ENCODE results near the gene RTBDN.

Gene RTBDN

DNA sequence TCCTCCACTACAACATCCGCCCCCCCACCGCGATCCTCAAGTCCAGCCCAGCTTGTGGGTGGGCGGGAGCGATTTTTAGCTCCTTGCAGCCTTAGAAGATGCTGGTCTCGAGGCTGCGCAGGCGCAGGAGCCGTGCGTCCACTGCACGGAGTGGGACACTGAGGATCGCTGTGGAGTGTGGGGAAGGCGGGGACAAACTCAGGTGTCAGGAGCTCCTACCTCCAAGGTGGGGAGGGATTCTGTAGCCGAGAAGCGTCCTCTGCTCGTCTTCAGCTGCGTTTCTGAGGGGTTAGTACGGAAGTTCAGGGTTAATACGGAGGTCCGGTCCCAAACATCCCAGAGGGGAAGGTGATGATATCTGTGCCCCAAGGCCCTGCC is at the start of gene RTBDN:
RTBDN (minus strand) TSS at position 14 of the 378 bp plus-strand sequence. CDS start 4,600 bp downstream, outside the sequence.
- no peak for DNase-seq

DNA sequence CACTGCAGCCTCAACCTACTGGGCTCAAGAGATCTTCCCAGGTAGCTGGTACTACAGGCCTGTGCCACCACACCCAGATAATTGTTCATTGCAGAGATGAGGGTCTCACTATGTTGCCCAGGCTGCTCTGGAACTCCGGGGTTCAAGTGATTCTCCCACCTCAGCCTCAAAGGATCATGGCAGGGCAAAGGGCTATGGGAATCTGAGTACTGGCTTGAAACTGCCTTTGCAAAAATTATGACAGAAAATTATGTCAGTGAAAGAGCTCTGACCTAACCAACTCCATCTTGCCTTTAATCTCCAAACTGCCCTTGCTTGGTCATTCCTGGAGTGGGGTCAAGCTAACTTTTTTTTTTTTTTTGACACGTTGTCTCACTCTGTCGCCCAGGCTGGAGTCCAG is 48.2 kb upstream of the RTBDN start:
- no peak for DNase-seq

DNA sequence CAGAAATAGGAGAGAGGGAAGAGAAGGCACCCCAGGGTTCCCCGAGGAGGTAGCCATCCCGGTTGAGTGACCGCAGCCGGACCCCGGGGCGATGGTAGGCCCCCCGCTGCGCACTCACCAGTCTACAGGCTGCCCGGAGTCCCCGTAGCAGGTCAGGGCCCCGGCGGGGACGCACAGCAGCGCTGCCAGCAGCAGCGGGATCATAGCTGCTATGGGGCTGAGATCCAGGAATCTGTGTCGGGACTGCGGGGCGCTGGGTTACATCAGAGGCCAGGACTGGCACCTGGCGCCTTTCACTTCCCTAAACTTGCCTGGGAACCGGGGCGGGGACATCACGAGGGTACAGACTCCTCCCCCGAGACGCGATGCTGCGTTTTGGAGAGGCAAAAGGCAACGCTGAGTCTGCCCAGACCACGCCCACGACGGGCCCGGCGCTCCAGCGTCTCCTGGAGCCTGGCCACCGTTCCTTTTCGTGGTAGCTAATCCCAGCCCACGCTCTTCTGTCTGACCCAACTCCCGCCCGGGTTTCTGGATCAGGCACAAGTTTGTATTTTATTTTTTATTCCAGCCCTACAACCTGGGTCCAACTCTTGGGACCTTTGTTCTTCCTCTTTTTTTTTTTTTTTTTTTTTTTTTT is 46.9 kb upstream of the RTBDN start, which contains the start of gene DNASE2:
DNASE2 (minus strand) TSS at position 278 of the 637 bp plus-strand sequence; CDS start at position 204, 74 bp downstream.
- peak; percentile 98 for DNase-seq

DNA sequence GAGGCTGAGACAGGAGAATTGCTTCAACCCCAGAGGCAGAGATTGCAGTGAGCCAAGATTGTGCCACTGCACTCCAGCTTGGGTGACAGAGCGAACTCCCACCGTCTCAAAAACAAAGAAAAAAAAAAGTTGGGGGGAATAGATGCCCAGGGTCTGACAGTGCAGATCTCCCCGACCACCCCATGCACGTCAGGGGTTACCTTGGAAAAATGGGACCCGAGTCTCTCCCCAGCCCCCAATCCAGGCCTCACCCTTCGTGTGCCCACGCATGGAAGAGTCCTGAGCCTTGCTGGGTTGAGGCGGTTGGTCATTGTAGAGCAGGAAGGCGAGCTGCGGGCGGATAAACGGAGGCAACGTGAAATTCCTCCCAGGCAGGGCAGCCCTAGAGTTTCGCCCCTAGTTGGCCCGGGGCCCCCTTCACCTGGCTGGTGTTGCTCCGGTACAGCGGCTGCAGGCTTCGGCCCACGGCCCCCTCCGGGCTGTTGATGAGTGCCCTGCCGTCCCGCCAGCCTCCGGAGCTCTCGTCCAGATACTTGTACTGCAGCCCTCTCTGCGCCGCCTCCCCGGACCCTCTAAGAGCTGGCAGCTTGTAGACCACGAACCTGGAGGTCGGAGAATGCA is 46.3 kb upstream of the RTBDN start:
- DNase-seq = no peak

DNA sequence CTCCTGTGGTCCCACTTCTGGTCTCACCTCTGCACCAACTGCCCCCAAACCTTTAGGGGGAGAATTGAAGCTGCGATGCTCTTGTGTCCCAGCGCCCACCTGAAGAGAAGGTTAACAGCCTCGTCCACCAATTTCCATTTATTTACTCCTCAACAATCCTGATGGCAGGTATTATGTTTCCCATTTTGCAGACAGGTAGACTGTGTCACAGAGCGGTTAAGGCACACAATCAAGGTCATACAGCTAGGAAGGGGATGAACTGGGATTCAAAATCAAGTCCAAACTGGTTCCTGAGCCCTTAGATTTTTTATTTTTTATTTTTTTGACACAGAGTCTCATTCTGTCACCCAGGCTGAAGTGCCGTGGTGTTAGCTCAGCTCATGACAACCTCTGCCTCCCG is 40.7 kb upstream of the RTBDN start:
- no peak for DNase-seq

DNA sequence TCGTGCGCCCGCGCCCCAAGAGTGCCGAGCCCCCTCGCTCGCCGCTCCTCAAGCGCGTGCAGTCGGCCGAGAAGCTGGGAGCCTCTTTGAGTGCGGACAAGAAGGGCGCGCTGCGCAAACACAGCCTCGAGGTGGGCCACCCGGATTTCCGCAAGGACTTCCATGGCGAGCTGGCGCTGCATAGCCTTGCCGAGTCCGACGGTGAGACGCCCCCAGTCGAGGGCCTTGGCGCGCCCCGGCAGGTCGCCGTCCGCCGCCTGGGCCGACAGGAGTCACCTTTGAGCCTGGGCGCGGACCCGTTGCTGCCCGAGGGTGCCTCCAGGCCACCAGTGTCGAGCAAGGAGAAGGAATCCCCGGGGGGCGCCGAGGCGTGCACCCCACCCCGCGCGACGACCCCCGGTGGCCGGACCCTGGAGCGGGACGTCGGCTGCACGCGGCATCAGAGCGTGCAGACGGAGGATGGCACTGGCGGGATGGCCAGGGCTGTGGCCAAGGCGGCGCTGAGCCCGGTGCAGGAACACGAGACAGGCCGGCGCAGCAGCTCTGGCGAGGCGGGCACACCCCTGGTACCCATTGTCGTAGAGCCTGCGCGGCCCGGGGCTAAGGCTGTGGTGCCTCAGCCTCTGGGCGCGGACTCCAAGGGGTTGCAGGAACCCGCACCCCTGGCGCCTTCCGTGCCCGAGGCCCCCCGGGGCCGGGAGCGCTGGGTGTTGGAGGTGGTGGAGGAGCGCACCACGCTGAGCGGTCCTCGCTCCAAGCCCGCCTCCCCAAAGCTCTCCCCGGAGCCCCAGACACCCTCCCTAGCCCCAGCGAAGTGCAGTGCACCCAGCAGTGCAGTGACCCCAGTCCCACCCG is 39.7 kb upstream of the RTBDN start:
- no peak for DNase-seq

DNA sequence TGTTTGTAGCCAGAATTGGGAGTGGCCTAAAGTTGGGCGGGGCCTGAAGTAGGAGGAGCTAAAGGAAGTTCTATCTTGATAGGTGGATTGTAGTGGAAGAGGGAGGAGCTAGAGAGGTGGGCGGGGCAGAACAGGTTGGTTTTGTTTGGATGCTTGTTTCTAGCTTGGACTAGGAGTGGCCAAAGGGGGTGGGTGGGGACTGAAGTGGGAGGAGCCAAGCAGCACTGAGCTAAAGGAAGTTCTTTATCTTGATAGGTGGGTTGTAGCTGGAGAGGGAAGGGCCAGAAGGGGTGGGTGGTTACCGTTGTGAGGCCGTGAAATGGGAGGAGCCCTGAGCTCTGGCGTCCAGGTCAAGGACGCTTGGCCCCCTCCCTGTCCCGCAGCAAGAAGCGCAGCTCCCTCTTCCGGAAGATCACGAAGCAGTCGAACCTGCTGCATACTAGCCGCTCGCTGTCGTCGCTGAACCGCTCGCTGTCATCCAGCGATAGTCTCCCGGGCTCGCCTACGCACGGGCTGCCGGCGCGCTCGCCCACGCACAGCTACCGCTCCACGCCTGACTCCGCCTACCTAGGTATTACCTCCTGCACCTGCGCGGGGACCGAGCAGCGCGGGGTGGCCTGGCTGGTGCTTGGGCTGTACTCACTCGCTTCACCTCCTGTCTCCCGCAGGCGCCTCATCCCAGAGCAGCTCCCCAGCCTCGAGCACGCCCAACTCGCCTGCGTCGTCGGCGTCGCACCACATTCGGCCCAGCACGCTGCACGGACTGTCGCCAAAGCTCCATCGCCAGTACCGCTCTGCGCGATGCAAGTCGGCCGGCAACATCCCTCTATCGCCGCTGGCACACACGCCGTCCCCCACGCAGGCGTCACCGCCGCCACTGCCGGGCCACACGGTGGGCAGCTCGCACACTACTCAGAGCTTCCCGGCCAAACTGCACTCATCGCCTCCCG is 38.8 kb upstream of the RTBDN start:
- DNase-seq = no peak

DNA sequence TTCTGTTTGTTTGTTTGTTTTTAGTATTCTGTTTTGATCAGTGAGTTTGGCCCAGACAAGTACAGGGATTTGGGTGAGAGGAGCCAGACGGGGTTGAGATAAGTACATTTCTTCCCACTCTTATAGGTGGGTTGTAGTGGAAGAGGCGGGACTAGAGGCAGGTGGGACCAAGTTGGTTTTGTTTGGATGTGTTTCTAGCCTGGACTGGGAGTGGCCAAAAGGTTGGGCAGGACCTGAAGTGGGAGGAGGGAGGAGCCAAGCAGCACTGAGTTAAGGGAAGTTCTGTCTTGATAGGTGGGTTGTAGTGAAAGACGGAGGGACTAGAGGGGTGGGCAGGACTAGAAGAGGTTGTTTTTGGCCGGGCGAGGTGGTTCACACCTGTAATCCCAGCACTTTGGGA is 37.9 kb upstream of the RTBDN start:
- no peak for DNase-seq

DNA sequence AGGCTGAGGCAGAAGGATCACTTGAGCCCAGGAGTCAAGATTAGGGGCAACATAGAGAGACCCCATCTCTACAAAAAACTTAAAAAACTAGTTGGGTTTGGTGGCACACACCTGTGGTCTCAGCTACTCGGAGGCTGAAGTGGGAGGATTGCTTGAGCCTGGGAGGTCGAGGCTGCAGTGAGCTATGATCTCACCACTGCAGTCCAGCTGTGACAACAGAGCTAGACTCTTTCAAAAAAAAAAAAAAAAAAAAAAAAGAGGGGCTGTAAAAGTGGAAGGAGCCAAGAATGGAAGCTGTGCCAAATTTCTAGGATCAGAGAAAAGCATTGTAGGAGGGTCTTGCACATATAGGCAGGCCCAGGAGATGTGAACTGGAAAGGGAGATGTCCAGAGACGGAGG is 37.3 kb upstream of the RTBDN start:
- no peak for DNase-seq

DNA sequence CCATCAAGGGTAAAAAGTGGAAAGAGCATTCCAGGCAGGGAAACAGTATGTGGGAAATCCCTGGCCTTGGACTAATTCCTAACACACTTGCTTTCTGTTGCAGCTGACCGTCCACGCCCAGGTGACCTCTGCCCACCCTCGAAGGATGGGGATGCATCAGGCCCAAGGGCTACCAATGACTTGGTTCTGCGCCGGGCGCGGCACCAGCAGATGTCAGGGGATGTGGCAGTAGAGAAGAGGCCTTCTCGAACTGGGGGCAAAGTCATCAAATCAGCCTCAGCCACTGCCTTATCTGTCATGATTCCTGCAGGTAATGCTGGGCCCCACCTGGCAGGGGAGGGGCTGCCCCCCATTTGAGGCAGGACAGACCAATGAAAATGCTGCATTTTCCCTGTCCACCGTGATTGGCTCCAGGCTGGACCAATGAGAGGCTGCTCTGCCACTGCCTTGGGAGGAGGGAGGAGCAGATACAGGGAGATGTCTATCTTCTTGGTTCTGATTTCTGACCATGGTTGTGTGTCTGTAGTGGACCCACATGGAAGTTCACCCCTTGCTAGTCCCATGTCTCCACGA is 34.2 kb upstream of the RTBDN start:
- no peak for DNase-seq

DNA sequence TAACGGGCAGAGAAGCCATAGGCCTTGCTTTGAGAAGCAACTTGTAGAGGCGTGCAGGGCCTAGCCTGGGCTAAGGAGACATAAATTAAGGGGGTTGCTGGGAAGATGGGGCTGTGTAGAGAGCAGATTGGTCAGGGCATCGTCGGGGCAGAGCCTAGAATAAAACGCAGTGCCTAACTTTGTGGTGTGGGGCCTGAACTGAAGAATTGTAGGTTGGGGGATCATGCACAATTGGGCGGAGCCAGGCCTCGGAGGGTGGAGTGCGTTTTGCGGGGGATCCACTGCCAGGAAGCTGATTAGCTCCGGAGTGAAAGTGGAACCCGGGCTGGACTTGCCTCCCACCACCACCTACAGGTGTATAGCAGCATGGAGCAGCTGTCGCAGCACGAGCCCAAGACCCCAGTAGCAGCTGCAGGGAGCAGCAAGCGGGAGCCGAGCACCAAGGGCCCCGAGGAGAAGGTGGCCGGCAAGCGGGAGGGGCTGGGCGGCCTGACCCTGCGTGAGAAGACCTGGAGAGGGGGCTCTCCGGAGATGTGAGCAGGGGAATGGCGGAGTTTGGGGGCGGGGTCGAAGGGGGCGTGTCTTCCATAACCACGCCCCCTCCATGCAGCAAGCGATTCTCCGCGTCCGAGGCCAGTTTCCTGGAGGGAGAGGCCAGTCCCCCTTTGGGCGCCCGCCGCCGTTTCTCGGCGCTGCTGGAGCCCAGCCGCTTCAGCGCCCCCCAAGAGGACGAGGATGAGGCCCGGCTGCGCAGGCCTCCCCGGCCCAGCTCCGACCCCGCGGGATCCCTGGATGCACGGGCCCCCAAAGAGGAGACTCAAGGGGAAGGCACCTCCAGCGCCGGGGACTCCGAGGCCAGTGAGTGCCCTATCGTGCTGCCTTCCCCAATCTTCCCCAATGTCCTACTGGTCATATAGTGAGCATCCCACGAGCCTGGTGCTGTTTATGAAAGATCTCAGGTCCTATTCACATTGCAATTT is 33.0 kb upstream of the RTBDN start:
- DNase-seq = peak; percentile 88

DNA sequence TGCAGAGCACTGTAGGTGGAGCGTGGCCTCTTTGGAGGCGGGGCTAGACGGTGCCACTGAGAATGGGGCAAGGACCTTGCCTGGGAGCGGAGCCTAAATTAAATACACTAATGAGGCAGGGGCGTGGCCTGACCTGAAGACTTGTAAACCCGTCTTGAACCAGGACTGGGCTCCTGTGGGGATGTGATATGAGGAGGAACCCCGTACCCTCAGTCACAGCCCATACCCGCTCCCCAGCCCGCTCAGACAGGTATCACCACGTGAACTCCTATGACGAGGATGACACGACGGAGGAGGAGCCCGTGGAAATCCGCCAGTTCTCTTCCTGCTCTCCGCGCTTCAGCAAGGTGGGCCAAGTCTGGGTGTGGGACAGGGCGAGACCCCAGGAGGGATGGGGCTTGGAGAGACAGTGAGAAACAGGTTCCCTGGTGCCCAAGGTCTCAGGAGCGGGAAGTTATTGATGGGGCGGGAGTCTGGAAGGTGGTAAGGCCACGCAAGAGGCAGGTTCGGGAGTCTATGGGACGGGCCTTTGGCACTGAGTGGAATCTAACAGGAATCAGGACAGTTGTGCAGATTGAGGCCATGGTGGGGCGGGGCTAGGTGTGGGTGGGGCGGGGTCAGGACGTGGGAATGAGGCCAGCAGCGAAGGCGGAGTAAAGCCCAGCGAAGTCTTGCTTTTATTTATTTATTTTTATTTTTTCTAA is 32.2 kb upstream of the RTBDN start:
- peak; percentile 18 for DNase-seq

DNA sequence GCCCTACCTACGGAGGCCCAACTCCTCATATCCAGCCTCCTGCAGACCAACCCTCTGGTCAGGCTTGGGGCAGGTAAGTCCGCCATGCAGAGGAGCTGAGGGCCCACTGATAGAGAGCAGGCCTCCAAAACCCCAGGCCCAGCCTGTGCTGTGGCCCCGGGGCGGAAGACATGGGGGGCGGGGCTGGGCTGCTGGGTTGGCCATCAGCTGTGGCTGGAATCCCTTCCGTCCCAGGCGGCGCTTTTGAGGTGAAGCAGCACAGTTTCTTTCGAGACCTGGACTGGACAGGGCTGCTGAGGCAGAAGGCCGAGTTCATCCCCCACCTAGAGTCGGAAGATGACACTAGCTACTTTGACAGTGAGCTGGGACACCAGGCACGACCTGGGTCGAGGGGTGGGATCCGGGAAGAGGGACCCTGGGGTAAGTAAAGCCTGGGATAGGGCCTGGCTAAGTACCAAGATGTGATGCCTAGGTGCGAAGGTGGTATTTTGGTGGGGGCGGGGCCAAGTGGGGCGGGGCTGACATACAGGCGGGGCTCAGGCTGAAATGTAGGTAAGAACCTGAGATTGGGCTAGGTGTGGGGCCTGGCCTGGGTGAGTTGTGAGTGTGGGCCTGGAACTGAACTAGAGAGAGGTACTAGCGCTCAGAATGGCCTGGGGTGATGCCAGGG is 31.5 kb upstream of the RTBDN start:
- no peak for DNase-seq

DNA sequence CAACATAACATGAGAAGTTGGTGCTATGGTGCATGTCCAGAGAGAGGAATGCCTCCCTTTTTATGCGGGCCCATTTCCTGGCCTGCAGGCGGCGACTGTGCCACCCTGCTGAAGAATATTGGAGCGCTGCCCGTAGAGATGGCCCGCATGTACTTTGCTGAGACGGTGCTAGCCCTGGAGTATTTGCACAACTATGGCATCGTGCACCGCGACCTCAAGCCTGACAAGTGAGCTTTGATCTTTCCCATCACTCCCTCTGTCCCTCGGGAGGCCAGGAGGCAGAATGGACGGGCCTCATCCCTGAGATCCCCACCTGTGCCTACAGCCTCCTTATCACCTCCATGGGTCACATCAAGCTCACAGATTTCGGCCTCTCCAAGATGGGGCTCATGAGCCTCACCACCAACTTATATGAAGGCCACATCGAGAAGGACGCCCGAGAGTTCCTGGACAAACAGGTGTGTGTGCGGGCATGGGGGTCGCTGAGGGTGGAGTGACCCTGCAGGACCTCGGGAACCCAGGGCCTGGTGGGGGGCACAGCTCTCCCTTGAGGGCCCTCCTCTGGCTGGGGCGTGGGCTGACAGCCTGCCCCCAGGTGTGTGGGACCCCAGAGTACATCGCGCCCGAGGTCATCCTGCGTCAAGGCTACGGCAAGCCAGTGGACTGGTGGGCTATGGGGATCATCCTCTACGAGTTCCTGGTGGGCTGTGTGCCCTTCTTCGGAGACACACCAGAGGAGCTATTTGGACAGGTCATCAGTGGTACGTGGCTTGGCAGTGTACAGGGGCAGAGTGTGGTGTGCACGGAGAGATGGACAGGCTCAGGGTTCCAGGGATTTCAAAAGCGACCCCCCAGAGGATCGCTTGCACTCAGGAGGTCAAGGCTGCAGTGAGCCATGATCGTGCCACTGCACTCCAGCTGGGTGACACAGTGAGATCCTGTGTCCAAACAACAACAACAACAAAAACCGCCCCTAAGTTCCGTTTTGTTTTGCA is 30.6 kb upstream of the RTBDN start:
- DNase-seq = no peak

DNA sequence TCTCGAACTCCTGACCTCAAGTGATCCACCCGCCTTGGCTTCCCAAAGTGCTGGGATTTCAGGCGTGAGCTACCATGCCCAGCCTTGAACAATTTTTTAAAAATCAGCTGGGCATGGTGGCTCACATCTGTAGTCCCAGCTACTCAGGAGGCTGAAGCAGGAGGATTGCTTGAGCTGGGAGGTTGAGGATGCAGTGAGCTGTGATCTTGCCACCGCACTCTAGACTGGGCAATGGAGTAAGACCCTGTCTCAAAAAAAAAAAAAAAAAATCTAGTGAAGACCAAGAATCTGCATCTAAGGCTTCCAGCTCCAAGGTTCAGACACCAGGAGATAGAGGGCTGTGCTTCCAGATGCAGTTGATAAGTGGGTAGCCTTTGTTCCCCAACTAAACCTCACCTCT is 29.8 kb upstream of the RTBDN start:
- no peak for DNase-seq

DNA sequence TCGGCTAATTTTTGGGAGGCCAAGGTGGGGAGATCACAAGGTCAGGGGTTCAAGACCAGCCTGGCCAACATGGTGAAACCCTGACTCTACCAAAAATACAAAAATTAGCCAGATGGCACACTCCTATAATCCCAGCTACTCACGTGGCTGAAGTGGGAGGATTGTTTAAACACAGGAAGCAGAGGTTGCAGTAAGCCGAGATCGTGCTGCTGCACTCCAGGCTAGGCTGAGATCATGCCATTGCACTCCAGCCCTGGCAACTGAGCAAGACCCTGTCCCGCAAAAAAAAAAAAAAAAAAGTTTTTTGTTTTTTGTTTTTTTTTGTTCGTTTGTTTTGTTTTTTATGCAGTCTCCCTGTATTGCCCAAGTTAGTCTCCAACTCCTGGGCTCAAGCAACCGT is 25.2 kb upstream of the RTBDN start:
- no peak for DNase-seq

DNA sequence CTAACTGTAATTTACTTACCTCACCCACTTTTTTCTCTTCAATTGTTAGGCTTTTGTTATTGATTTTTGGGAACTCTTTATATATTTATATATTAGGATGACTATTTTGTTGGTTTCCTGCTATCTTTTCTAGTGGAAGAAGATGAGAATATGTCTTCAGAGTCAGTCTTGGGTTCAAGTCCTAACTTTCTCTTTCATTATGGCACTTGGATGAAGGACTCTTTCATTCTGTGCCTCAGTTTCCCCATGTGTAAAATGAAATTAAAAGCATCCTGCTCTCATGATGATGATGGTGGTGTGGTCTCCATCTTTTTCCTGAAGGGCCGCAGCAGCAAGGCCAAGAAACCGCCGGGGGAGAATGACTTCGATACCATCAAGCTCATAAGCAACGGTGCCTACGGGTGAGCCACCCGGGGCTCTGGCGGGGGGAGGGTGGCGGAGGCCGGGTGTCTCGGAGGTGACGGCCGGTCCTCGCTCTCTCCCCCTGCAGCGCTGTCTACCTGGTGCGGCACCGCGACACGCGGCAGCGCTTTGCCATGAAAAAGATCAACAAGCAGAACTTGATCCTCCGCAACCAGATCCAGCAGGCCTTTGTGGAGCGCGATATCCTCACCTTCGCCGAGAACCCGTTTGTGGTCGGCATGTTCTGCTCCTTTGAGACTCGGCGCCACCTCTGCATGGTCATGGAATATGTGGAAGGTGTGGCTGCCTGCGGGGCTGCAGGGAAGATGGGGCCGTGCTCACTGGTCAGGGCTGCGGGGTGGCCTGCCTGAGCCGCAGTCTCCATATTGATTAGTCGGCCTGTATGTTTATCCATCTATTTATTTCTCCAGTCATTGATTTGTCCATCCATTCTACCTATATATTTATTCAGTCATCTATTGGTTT is 23.9 kb upstream of the RTBDN start:
- DNase-seq = no peak

DNA sequence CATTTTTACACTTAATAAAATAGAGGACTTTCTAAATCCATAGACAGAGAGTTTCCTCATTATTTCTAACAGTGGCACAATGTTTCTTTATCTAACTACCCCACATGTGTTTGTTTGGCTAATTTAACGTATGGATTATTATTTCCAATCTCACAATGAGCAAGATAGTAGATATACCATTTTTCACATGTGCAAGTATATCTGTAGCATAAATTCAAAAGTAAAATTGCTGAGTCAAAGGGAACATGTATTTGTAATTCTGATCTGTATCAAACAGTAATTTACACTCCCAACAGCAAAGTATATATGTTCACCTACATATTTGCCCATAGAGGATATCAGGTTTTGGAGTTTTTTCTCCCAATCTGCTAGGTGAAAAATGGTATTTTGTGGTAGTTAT is 22.3 kb upstream of the RTBDN start:
- no peak for DNase-seq

Measured in NCI-H1105 (cell line).